Skeletal muscle satellite cell (primary cell): ENCODE data around the gene UCN.
A peak's percentile ranks its signal among the peaks of the same experiment; 100 is the strongest.

Source experiments
- H3K27me3 ChIP-seq: 2 replicates; pipeline ENCODE4 v1.7.0; 2013; ENCODE audit warnings: low read length; ENCODE audit not compliant: control insufficient read depth, insufficient read depth
- H3K36me3 ChIP-seq: 2 replicates; pipeline ENCODE4 v1.7.0; 2013; ENCODE audit warnings: mild to moderate bottlenecking, control low read depth, low read length; ENCODE audit not compliant: insufficient read depth
- H3K4me1 ChIP-seq: 2 replicates; pipeline ENCODE4 v1.7.0; 2013; ENCODE audit warnings: low read length; ENCODE audit not compliant: control insufficient read depth, insufficient read depth
- H3K4me2 ChIP-seq: 2 replicates; pipeline ENCODE4 v1.7.0; 2013; ENCODE audit warnings: mild to moderate bottlenecking, low read length
- H3K4me3 ChIP-seq: 2 replicates; pipeline ENCODE4 v1.7.0; 2013; ENCODE audit warnings: low read length
- H3K9ac ChIP-seq: 2 replicates; pipeline ENCODE4 v1.7.0; 2013; ENCODE audit warnings: mild to moderate bottlenecking, low read depth, low read length, moderate library complexity
- H3K9me3 ChIP-seq: replicated peaks from 2 replicates; pipeline ENCODE4 v1.7.0; 2013; ENCODE audit warnings: mild to moderate bottlenecking, control low read depth, low read length

Gene UCN

DNA sequence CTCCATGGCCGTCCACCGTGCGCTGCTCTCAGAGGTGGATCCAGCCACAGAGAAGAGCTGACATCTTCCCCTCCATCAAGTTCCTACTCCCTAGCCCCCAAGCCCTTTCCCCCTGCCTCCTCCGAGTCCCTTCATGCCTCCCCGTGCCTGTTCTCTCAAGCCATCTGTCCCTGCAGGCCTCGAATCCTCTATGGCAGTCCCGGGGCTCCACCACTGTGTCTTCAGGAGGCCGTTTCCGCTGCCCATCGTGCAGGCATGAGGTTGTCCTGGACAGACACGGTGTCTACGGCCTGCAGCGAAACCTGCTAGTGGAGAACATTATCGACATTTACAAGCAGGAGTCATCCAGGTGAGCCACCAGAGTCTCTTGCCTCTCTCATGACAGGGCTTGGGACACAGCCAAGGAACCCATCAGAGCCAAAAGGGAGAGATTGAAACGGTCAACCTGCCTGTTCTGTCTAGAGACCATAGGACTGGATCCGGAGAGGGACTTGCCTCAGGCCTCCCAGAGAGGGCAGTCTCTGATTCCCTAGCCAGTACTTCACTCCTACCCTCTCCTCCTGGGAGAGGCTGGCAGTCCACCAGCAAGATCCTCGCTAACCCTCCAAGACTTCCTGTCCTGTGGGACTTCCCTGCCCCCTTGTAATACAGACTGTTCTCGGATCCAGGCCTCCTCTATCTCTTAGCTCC, 9.7 kb downstream of the UCN start:
- H3K9ac ChIP-seq = no peak overlapping the region
- H3K4me1 ChIP-seq = peaks cover 9% of the 10 kb centered on the region
- H3K4me3 ChIP-seq = no peak overlapping the region
- peaks cover 26% of the 10 kb centered on the region for H3K27me3 ChIP-seq
- H3K36me3 ChIP-seq = no peaks in the 10 kb centered on the region
- no peaks in the 10 kb centered on the region for H3K9me3 ChIP-seq
- H3K4me2 ChIP-seq = no peak overlapping the region

DNA sequence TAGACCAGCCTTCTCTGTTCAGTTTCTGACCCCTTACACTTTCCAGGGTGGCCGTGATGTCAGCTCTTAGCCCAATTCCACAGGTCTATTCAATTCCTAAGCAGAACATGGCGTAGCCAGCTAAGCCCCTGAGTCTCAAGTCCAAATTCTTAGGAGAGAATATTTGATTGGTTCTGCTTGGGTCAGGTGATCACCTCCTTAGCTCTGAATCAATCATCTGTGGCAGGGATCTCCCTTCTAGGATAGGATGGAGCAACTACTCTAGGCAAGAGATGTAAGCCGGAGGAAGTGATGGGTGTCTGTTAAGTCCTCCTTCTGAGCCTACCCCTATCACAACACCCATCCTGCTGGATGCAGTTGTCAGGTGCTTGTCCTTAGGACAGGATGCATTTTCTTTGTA, 11.1 kb downstream of the UCN start:
- H3K4me3 ChIP-seq = no peak overlapping the region
- no peaks in the 10 kb centered on the region for H3K36me3 ChIP-seq
- peaks cover 17% of the 10 kb centered on the region for H3K4me1 ChIP-seq
- H3K9ac ChIP-seq = no peak overlapping the region
- H3K9me3 ChIP-seq = no peaks in the 10 kb centered on the region
- H3K4me2 ChIP-seq = no peak overlapping the region
- peaks cover 27% of the 10 kb centered on the region for H3K27me3 ChIP-seq

- H3K36me3 ChIP-seq = no peaks in the 10 kb centered on the region
- no peaks in the 10 kb centered on the region for H3K9me3 ChIP-seq
- H3K27me3 ChIP-seq = peaks cover 34% of the 10 kb centered on the region
- no peak overlapping the region for H3K4me3 ChIP-seq
- H3K4me1 ChIP-seq = peaks cover 17% of the 10 kb centered on the region
- no peak overlapping the region for H3K4me2 ChIP-seq
- H3K9ac ChIP-seq = no peak overlapping the region
Observed at GRCh38 chr2:27296481-27296880, 11.8 kb downstream of the UCN start.

- Histone ChIP-seq H3K9me3 (no peaks in the 10 kb centered on the region), H3K4me1 (peaks cover 17% of the 10 kb centered on the region), H3K27me3 (peaks cover 43% of the 10 kb centered on the region), H3K9ac (no peak overlapping the region), H3K4me3 (no peak overlapping the region), H3K4me2 (no peak overlapping the region), H3K36me3 (no peaks in the 10 kb centered on the region)
Observed at GRCh38 chr2:27294928-27295327, 13.3 kb downstream of the UCN start.

GRCh38 chr2:27291865-27292264, 16.4 kb downstream of the UCN start:
- H3K36me3 ChIP-seq = no peaks in the 10 kb centered on the region
- no peak overlapping the region for H3K4me3 ChIP-seq
- H3K27me3 ChIP-seq = peaks cover 46% of the 10 kb centered on the region
- no peak overlapping the region for H3K9ac ChIP-seq
- H3K4me1 ChIP-seq = peaks cover 17% of the 10 kb centered on the region
- H3K9me3 ChIP-seq = no peaks in the 10 kb centered on the region
- H3K4me2 ChIP-seq = no peak overlapping the region

DNA sequence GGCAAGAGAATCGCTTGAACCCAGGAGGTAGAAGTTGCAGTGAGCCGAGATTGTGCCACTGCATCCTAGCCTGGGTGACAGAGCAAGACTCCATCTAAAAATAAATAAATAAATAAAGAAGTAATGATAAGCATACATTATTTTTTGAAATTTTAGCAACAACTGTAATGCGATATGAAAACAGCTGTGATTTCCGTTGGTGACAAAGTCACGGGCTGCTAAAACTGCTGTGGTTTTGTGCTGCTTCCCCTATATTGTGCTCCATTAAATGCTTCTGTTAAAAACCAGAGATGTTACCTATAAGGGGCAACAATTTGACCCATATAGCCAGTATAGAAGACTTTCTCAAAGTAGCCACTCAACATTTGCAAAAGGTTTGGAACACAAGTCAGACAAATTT, 17.7 kb downstream of the UCN start:
- H3K4me3 ChIP-seq = no peak overlapping the region
- H3K9ac ChIP-seq = no peak overlapping the region
- H3K4me2 ChIP-seq = no peak overlapping the region
- peaks cover 17% of the 10 kb centered on the region for H3K4me1 ChIP-seq
- no peaks in the 10 kb centered on the region for H3K9me3 ChIP-seq
- peaks cover 47% of the 10 kb centered on the region for H3K27me3 ChIP-seq
- no peaks in the 10 kb centered on the region for H3K36me3 ChIP-seq

DNA sequence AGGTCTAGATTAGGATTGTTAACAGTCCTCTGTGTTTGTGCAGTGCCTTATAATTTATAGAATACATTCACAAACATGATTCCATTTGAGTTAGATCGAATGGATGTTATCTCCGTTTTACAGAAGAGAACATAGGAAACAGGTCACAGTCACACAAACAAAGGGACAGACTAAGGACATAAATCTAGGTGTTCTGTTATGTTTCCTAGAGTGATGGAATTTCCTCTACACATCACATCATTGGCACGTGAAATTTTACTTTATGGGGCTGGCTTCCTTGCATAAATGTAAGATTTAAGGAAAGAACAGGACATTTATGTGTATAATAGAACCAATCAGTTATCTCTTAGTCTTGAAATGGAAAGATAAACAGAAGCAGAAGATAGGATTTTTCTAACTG, 19.6 kb downstream of the UCN start:
- Histone ChIP-seq H3K4me2 (no peak overlapping the region), H3K27me3 (peaks cover 59% of the 10 kb centered on the region), H3K9ac (no peak overlapping the region), H3K4me1 (peaks cover 9% of the 10 kb centered on the region), H3K36me3 (no peaks in the 10 kb centered on the region), H3K4me3 (no peak overlapping the region), H3K9me3 (no peaks in the 10 kb centered on the region)

- Histone ChIP-seq H3K9me3 (no peaks in the 10 kb centered on the region), H3K27me3 (peaks cover 51% of the 10 kb centered on the region), H3K4me2 (no peak overlapping the region), H3K4me1 (peaks cover 25% of the 10 kb centered on the region), H3K4me3 (no peak overlapping the region), H3K36me3 (no peaks in the 10 kb centered on the region), H3K9ac (no peak overlapping the region)
Observed at GRCh38 chr2:27285481-27285880, 22.8 kb downstream of the UCN start.

DNA sequence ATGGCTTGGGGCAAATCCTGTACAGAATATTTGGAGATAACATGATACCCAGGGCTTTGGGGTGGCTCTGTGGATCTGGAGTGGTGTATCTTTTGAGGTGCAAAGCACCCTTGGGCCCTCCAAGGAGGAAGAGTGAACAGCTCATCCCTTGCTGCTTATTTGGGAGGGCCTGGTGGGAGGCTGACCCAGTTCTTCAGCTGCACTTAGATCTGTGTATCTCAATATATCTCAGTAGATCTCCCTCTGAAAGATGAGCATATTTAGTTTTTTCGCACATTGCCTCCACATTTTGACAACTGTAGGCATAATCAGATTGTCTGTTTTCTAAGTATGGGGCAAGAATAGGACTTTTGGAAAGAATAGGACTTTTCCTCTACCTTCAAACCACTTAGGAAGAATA, 23.2 kb downstream of the UCN start:
- Histone ChIP-seq H3K4me2 (no peak overlapping the region), H3K4me3 (no peak overlapping the region), H3K36me3 (no peaks in the 10 kb centered on the region), H3K27me3 (peaks cover 51% of the 10 kb centered on the region), H3K4me1 (peaks cover 26% of the 10 kb centered on the region), H3K9ac (no peak overlapping the region), H3K9me3 (no peaks in the 10 kb centered on the region)

- peaks cover 26% of the 10 kb centered on the region for H3K4me1 ChIP-seq
- H3K4me2 ChIP-seq = no peak overlapping the region
- H3K4me3 ChIP-seq = no peak overlapping the region
- H3K36me3 ChIP-seq = no peaks in the 10 kb centered on the region
- H3K27me3 ChIP-seq = peaks cover 46% of the 10 kb centered on the region
- H3K9me3 ChIP-seq = no peaks in the 10 kb centered on the region
- H3K9ac ChIP-seq = no peak overlapping the region
Observed at GRCh38 chr2:27282892-27283291, 25.4 kb downstream of the UCN start.

GRCh38 chr2:27281855-27282559, 26.2 kb downstream of the UCN start, which contains the start of gene TRIM54:
TRIM54 (plus strand) TSS chr2:27282429; CDS start chr2:27282732, 303 bp downstream.
- no peaks in the 10 kb centered on the region for H3K9me3 ChIP-seq
- H3K36me3 ChIP-seq = no peaks in the 10 kb centered on the region
- H3K27me3 ChIP-seq = peaks cover 42% of the 10 kb centered on the region
- no peak within 1 kb of the TSS for H3K9ac ChIP-seq
- H3K4me1 ChIP-seq = peaks cover 26% of the 10 kb centered on the region
- H3K4me2 ChIP-seq = peak within 1 kb of the TSS; percentile 31
- no peak within 1 kb of the TSS for H3K4me3 ChIP-seq

DNA sequence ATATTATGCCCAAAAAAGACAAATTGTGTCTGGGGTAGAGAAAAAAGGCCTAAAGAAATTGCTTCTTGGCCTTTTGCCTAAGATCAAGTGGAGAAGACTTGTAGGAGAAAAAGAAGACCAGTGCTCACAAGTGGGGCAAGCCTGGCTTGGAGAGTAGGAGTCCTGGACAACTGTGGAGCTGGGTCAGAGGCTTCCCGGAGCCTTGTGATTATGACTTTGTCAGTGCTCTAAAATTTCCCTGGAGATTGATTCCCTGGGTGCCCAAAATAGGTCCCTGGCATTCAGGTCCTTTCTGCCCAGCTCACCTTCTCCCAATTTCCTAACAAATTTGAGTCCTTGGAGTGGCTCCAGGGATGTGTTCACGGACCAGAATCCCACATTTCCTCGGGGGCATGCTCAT, 26.8 kb downstream of the UCN start:
- Histone ChIP-seq H3K27me3 (peaks cover 39% of the 10 kb centered on the region), H3K4me2 (no peak overlapping the region), H3K4me1 (peaks cover 26% of the 10 kb centered on the region), H3K9ac (no peak overlapping the region), H3K4me3 (no peak overlapping the region), H3K36me3 (no peaks in the 10 kb centered on the region), H3K9me3 (no peaks in the 10 kb centered on the region)
